NCI-H446 treated with DMSO at 0.1 percent for 48 hours (cell line): ENCODE results near the gene CEL.
"Not testable (repeated sequence)": the region's sequence is repeated elsewhere in the genome, so short reads cannot be mapped to it uniquely, and the experiment has no call there.

Experiments
- DNase-seq: peaks from one replicate; lab custom pipeline; 2025; lab: John Stamatoyannopoulos, UW

Gene CEL

DNA sequence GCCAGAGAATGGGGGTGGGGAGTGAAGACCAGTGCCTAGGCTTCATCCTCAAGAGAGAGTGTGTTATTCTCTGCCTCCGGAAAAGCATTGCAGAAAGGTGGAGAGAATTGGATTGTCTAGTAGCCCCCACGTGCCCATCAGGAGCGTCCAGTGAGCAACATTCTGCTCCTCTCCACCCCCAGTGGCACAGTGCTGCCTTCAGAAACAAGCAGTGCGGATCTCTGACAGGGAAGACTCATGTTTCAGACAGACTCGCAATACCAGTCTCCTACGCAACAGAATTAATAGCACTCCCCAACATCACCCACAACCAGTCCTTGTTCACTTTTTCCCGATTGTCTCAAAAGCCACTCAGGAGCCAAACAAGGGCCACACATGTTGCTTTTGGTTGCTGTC is 14.9 kb upstream of the CEL start:
- DNase-seq, result no peak

- DNase-seq, result no peak
These were observed 13.2 kb upstream of the CEL start for GRCh38 chr9:133048595-133048994.

GRCh38 chr9:133049043-133049442 is 12.7 kb upstream of the CEL start:
- no peak for DNase-seq

GRCh38 chr9:133050142-133050541 is 11.6 kb upstream of the CEL start:
- DNase-seq, result no peak

DNA sequence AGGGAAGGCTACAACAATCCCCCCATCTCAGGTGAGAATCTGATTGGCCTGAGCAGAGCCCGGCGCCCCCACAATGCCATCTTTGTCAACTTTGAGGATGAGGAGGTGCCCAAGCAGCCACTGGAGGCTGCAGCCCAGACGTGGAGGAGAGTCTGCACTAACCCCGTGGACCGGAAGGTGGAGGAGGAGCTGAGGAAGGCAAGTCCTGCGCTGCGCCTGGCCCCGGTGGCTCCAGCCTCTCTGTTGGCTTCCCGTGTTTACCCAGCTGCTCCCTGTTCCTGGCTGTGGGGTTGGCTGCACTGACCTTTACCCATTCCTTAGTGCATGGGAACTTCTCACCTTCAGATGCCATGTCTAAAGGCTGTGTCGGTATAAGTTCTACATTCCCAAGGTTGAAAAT is 11.0 kb upstream of the CEL start:
- no peak for DNase-seq

GRCh38 chr9:133051281-133051900 is 10.4 kb upstream of the CEL start:
- no peak for DNase-seq

- no peak for DNase-seq
These were observed 9.7 kb upstream of the CEL start for GRCh38 chr9:133051966-133052539.

GRCh38 chr9:133054194-133054890 is 7.4 kb upstream of the CEL start:
- DNase-seq, result no peak

DNA sequence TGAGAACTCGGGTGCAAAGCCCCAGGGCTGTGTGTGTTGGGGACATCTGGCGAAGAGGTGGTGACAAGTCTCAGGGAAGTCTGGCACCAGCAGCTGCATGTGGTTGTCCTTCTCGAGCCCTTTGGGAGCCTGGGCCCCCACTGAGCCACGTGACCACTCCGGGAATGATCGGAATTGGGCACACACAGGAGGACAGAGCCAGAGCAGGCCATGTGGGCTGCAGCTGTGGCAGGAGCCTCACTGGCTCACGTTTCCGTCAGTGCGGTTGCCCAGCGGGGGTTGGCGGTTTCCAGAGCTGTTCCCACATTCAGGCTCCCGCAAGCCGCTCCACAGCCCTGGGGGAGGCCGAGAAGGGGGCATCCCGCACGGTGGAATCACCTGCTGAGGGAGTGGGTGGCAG is 6.8 kb upstream of the CEL start:
- no peak for DNase-seq

DNA sequence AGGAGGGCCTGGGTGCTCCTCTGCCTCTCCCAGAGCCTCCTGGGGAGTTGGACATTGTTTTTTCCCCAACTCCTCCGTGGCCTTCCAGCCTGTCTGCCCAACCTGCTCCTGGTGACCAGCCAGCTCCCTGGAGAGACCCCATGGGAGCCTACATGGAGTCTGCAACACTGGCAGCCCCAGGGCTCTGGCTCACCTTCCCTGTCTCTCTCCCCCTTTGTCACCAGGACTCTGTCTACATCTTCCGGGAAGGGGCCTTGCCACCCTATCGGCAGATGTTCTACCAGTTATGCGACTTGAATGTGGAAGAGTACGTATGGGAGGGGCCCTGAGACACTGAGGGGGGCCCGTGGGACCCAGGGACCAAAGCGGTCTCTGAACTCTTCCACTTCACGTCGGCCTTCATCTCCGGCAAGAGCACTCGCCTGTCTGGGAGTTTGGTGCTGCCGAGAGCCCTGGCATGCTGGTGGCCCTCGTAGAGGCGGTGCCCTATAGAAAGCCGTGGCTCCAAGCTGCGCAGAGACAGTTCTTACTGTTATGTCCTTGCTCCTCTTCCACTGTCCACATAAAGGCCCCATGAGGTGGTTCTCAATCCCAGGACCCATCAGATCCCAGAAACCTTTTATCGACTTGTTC is 5.9 kb upstream of the CEL start:
- no peak for DNase-seq

DNA sequence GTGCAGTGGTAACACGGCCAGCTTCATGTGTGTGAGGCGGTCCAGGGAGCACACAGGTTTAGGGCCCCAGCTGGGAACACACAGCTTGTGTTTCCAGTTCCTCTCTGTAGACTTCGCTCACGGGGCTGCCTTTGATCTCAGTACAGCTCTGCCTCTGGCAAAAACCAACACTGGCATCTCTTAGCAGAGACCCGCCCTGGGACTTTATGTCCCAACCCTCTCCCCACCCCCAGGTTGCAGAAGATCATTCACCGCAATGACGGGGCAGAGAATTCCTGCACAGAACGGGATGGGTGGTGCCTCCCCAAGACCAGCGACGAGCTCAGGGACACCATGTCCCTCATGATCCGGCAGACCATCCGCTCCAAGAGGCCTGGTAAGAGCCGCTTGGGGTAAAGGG is 5.2 kb upstream of the CEL start:
- no peak for DNase-seq

- no peak for DNase-seq
These were observed 4.8 kb upstream of the CEL start for GRCh38 chr9:133057006-133057405.

GRCh38 chr9:133057553-133057952 is 4.2 kb upstream of the CEL start:
- DNase-seq, result no peak

DNA sequence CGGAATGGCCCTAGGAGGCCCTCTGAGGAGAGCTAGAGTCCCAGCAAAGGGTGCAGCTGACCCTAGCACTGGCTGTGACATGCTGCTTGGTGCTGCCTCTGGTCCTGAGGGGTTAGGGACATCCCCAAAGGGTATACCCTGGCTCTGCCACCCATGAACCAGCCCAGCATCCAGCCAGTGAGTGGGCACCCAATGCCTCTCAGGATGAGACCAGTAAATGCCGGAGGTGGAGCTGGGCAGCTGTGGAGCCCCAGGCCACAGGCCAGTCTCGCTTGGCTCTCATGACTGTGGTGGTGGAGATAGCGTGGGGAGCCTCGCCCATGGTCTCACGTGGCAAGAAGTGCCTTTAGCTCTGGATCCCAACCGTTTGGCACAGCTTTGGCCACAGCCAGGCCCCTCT is 3.7 kb upstream of the CEL start:
- DNase-seq, result no peak

DNA sequence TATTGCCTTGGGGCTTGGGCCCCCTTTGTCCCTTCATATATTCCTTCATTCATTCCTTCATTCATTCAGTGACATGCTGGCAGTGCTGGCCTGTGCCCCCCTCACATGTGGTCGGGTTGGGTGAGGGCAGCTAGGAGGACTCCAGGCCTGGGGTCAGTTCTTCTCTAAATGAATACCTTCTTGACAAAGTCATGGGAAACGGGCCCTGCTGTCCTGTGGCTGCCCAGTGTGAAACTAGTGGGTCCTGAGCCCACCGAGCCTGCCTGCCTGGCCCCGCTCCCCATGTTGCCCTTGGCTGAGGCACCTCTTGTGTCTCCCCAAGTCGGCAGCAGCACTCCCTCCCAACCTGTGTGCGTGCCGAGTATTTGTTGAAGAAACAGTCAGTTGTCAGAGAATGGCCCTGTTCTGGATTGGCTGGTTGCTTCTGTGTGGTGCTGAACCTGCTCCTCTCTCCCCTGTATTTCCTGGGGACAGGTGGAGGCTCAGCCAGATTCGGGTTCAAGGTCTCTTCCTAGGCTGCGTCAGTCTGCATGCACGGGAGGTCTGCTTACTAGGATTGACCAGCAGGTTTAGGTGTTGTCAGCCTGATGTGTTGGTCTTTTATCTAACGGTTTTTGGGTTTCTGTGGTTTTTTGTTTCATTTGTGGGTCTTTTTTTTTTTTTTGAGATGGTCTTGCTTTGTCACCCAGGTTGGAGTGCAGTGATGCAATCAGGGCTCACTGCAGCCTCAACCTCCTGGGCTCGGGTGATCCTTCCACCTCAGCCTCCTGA is 3.0 kb upstream of the CEL start:
- no peak for DNase-seq

- DNase-seq, result no peak
These were observed 2.2 kb upstream of the CEL start for GRCh38 chr9:133059623-133060022.

- DNase-seq, result no peak
These were observed 1.4 kb upstream of the CEL start for GRCh38 chr9:133060417-133060841.

DNA sequence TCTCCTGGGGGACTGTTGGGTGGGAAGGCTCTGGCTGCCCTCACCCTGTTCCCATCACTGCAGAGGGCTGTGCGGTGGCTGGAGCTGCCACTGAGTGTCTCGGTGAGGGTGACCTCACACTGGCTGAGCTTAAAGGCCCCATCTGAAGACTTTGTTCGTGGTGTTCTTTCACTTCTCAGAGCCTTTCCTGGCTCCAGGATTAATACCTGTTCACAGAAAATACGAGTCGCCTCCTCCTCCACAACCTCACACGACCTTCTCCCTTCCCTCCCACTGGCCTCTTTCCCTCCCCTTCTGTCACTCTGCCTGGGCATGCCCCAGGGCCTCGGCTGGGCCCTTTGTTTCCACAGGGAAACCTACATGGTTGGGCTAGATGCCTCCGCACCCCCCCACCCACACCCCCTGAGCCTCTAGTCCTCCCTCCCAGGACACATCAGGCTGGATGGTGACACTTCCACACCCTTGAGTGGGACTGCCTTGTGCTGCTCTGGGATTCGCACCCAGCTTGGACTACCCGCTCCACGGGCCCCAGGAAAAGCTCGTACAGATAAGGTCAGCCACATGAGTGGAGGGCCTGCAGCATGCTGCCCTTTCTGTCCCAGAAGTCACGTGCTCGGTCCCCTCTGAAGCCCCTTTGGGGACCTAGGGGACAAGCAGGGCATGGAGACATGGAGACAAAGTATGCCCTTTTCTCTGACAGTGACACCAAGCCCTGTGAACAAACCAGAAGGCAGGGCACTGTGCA is 590 bp upstream of the CEL start:
- not testable (repeated sequence) for DNase-seq

DNA sequence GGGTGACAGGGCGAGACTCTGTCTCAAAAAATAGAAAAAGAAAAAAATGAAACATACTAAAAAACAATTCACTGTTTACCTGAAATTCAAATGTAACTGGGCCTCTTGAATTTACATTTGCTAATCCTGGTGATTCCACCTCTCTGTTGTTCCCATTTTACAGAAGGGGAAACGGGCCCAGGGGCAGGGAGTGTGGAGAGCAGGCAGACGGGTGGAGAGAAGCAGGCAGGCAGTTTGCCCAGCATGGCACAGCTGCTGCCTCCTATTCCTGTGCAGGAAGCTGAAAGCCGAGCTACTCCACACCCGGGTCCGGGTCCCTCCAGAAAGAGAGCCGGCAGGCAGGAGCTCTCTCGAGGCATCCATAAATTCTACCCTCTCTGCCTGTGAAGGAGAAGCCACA is 788 bp downstream of the CEL start:
- DNase-seq, result not testable (repeated sequence)

- DNase-seq, result no peak
These were observed 1.3 kb downstream of the CEL start for GRCh38 chr9:133063159-133063499.

GRCh38 chr9:133063500-133064231 is 1.9 kb downstream of the CEL start:
- no peak for DNase-seq
